A673 (cell line): ENCODE results near the gene USP3. TPM values are rescaled to one million over a fixed set of nuclear protein-coding genes. Genes with fewer than 3 reads are reported as not detected.

Experiments
- BruUV-seq: library from RNA; stranded (reverse); fragments of 400-500 nt; replicated peaks from 2 replicates; lab custom pipeline; 2021; lab: Mats Ljungman, UMichigan
- CTCF ChIA-PET: fragments of 300-600 bp; sonication (Branson Sonifier 250); formaldehyde crosslinking; loops from one replicate; lab custom pipeline; 2022; ENCODE audit warnings: antibody characterized with exemption; lab: Charles Lee
- POLR2A ChIA-PET: fragments of 300-600 bp; sonication (Branson Sonifier 250); formaldehyde crosslinking; loops from one replicate; lab custom pipeline; 2022; ENCODE audit warnings: antibody characterized with exemption; ENCODE audit not compliant: low non-redundant PET; lab: Charles Lee
- DNase-seq: peaks from one replicate; pipeline ENCODE4 v3.0.0-alpha.2; 2015; ENCODE audit warnings: low spot score
- H3K27ac ChIP-seq: fragments of 200-600 bp; sonication (generic); 2 replicates; pipeline ENCODE4 v1.5.1; 2016; ENCODE audit warnings: mixed run types, low read depth, mild to moderate bottlenecking, mixed read lengths, antibody characterized with exemption, low read length; ENCODE audit not compliant: poor library complexity, severe bottlenecking
- H3K27me3 ChIP-seq: fragments of 200-600 bp; sonication (generic); replicated peaks from 2 replicates; pipeline ENCODE4 v1.6.1; 2017; ENCODE audit warnings: mixed run types, low read depth, mild to moderate bottlenecking, mixed read lengths, antibody characterized with exemption, low read length; ENCODE audit not compliant: insufficient read depth, poor library complexity
- H3K36me3 ChIP-seq: fragments of 200-600 bp; sonication (generic); 2 replicates; pipeline ENCODE4 v1.6.1; 2016; ENCODE audit warnings: mixed run types, mild to moderate bottlenecking, mixed read lengths, antibody characterized with exemption, low read length; ENCODE audit not compliant: insufficient read depth, poor library complexity, severe bottlenecking
- H3K4me1 ChIP-seq: fragments of 200-600 bp; sonication (generic); 2 replicates; pipeline ENCODE4 v1.6.1; 2017; ENCODE audit warnings: mixed run types, mild to moderate bottlenecking, mixed read lengths, antibody characterized with exemption, low read length; ENCODE audit not compliant: insufficient read depth, poor library complexity, severe bottlenecking
- H3K4me3 ChIP-seq: fragments of 200-600 bp; sonication (generic); 2 replicates; pipeline ENCODE4 v1.5.1; 2016; ENCODE audit warnings: low read depth, mixed run types, mild to moderate bottlenecking, mixed read lengths, low read length; ENCODE audit not compliant: poor library complexity, severe bottlenecking
- H3K9me3 ChIP-seq: fragments of 200-600 bp; sonication (generic); 2 replicates; pipeline ENCODE4 v1.6.1; 2016; ENCODE audit warnings: mixed run types, low read depth, mild to moderate bottlenecking, mixed read lengths, antibody characterized with exemption, low read length; ENCODE audit not compliant: poor library complexity, severe bottlenecking
- EZH2 ChIP-seq: fragments of 200-600 bp; sonication (generic); IDR thresholded peaks from 2 replicates; pipeline ENCODE4 v1.6.1; 2017; ENCODE audit warnings: borderline replicate concordance, low read depth, mild to moderate bottlenecking, mixed read lengths, antibody characterized with exemption, low read length; ENCODE audit not compliant: poor library complexity, severe bottlenecking
- intact Hi-C: fragments of 100-400 bp; cut with micrococcal nuclease; formaldehyde crosslinking; loops from one replicate; pipeline ENCODE4 v1.10.0; 2022; ENCODE audit not compliant: unreplicated experiment
- total RNA-seq: library from RNA; stranded (reverse); gene quantifications from 2 replicates; pipeline ENCODE4 v1.2.3, GENCODE V29; 2021
- TF ChIP-seq, protein P1 (sequence below): fragments of 300-800, 200-600 bp; sonication (generic); conservative IDR thresholded peaks from 2 replicates; pipeline ENCODE4 v1.5.1; 2017; ENCODE audit warnings: low read depth, mild to moderate bottlenecking, antibody characterized with exemption, low read length, moderate library complexity, mixed read lengths

The USP3 gene
- total RNA-seq, 1 experiment from 2014 or later: 65.3 TPM

DNA sequence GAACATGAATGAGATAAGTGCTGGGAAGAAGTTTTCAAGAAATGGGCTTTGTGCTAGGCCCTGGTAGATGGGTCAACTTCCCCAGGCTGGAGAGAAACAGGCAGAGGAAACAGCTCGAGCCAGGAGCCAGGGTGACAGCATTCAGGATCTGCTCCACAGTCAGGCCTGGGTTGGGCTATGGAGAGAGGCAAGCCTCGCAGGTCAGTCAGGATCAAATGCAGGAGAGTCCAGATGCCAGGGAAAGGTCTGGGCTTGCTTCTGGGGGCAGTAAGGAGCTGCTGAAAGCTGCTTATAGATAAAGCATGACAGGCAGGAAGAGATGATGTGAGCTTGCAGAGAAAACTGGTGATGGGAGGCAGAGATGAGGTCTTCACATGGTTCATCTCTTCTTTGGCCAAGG lies 11.0 kb upstream of the USP3 start:
- H3K27me3 ChIP-seq: no peaks in the 10 kb centered on the region
- ChIA-PET CTCF (no interaction called here), POLR2A (no interaction called here)

DNA sequence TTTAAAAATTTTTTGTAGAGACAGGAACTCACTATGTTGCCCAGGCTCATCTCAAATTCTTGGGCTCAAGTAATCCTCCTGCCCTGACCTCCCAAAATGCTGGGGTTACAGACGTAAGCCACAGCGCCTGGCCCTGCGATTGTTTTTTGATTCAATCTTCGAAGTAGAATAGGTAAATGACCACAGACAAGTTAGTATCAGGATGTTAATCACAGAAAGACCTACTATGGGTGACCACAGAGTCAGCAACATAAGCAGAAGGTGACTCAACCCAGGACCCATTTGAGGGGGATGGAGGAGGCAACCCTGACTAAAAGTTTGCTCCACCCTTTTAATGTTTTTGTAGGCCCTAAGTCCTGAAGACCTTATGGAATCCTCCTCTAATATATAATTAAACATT lies 10.0 kb upstream of the USP3 start:
- H3K36me3 ChIP-seq: no peaks in the 10 kb centered on the region
- ChIA-PET CTCF (no interaction called here), POLR2A (no interaction called here)
- H3K4me3 ChIP-seq: no peak overlapping the region
- no peaks in the 10 kb centered on the region for H3K27me3 ChIP-seq
- H3K9me3 ChIP-seq: no peaks in the 10 kb centered on the region
- BruUV-seq: no TSS peak
- peaks cover 10% of the 10 kb centered on the region for H3K4me1 ChIP-seq
- no peak for DNase-seq
- H3K27ac ChIP-seq: no peak overlapping the region
- no peak for TF ChIP-seq EZH2
- TF ChIP-seq, protein P1, sequence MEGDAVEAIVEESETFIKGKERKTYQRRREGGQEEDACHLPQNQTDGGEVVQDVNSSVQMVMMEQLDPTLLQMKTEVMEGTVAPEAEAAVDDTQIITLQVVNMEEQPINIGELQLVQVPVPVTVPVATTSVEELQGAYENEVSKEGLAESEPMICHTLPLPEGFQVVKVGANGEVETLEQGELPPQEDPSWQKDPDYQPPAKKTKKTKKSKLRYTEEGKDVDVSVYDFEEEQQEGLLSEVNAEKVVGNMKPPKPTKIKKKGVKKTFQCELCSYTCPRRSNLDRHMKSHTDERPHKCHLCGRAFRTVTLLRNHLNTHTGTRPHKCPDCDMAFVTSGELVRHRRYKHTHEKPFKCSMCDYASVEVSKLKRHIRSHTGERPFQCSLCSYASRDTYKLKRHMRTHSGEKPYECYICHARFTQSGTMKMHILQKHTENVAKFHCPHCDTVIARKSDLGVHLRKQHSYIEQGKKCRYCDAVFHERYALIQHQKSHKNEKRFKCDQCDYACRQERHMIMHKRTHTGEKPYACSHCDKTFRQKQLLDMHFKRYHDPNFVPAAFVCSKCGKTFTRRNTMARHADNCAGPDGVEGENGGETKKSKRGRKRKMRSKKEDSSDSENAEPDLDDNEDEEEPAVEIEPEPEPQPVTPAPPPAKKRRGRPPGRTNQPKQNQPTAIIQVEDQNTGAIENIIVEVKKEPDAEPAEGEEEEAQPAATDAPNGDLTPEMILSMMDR: no peak
- intact Hi-C loops: no loop called here

More for the DNA sequence above, 11.0 kb upstream of the USP3 start:
- Histone ChIP-seq H3K36me3 (no peaks in the 10 kb centered on the region), H3K9me3 (no peaks in the 10 kb centered on the region), H3K27ac (no peak overlapping the region), H3K4me1 (peaks cover 10% of the 10 kb centered on the region), H3K4me3 (no peak overlapping the region)
- no peak for DNase-seq
- TF ChIP-seq EZH2: no peak
- TF ChIP-seq, protein P1: no peak
- intact Hi-C loops: no loop called here
- no TSS peak for BruUV-seq

DNA sequence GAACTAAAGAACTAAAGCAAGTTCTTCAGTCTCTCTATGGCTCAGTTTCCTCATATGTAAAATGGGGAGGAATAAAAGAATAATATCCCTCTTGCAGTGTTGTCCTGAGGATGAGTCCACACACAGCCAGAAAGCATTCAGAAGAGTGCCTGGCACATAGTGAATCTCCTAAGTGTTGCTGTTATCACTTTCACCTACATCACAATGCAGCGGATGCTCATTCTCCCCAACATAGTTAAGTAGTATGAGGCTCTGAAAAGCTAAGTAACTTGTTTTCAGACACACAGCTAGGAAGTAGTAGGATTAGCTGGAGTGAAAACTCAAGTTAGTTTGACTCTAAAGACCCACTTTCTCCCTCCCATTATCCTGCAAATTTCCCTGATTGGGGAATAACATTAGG lies 9.1 kb upstream of the USP3 start:
- intact Hi-C loops: no loop called here
- Histone ChIP-seq H3K4me3 (no peak overlapping the region), H3K9me3 (no peaks in the 10 kb centered on the region), H3K36me3 (no peaks in the 10 kb centered on the region), H3K27me3 (no peaks in the 10 kb centered on the region), H3K27ac (no peak overlapping the region), H3K4me1 (peaks cover 10% of the 10 kb centered on the region)
- no TSS peak for BruUV-seq
- POLR2A ChIA-PET: no interaction called here
- DNase-seq: no peak
- CTCF ChIA-PET: no interaction called here
- TF ChIP-seq, protein P1: no peak
- no peak for TF ChIP-seq EZH2
